ENCODE data around the gene ROBO1. TPM values are rescaled to one million over a fixed set of nuclear protein-coding genes. Genes with fewer than 3 reads are reported as not detected.

The ROBO1 gene
- total RNA-seq, 1 donor from 2014 or later = 31.7 TPM

DNA sequence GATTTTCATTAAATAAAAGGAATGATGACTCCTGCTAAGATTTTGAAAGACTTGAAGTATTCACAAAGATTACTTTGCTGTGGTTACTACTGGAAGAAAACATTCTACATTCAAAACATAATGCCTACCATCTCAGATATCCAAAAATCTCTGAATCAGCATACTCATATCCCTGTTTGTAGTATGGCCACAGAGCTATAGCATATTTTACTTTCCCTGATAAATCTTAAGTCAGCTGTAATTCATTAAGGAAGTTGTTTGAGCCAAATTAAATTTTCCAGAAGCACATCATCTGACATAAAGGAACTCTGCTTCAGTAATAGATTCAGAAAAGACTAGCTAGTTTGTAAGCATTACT lies 942.0 kb downstream of the ROBO1 start:
- TF ChIP-seq, protein P1, sequence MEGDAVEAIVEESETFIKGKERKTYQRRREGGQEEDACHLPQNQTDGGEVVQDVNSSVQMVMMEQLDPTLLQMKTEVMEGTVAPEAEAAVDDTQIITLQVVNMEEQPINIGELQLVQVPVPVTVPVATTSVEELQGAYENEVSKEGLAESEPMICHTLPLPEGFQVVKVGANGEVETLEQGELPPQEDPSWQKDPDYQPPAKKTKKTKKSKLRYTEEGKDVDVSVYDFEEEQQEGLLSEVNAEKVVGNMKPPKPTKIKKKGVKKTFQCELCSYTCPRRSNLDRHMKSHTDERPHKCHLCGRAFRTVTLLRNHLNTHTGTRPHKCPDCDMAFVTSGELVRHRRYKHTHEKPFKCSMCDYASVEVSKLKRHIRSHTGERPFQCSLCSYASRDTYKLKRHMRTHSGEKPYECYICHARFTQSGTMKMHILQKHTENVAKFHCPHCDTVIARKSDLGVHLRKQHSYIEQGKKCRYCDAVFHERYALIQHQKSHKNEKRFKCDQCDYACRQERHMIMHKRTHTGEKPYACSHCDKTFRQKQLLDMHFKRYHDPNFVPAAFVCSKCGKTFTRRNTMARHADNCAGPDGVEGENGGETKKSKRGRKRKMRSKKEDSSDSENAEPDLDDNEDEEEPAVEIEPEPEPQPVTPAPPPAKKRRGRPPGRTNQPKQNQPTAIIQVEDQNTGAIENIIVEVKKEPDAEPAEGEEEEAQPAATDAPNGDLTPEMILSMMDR (IDR thresholded peaks at IDR 0.05; ENCODE audit: insufficient read depth, low read length, poor library complexity, severe bottlenecking) = no peak
- H3K36me3 ChIP-seq (ENCODE audit: control insufficient read depth, insufficient read depth, low read length) = no peaks in the 10 kb centered on the region
- no peaks in the 10 kb centered on the region for H3K27me3 ChIP-seq (ENCODE audit: control insufficient read depth, insufficient read depth, low read length)
- H3K4me3 ChIP-seq (ENCODE audit: low read depth, low read length) = no peak overlapping the region
- no peak for DNase-seq (ENCODE audit: low read depth)

DNA sequence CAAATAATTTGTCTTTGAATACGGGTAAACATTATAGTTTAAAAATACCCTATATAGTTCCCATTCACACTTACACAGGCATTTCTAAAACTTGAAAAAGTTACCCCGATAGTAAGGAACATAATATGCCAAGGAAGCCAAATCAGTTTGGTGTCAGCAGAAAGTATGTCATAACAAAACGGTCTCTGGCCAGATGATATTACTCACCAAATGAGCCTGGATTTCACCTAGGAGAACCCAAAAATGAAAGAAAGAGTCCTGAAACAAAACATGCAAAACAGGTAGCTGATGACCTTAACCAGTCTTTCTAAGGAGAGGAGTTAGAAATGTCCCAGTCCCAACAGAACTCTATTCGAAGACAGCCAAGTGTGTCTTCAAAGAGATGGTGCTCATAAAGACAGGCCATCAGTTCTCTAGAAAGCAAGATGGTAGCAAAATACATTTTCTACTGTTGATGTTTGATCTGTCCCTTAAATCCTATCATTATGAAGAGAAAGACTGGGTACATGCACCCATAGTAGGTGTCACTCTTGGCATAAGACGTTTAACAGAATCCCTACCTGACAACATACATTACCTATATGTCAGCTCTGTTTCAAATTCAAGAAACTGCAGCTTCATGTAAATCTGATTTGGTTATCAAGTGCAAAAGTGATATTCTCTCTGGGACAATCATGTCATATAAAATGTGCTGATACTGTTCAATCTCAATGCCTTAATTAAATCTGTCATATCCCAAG lies 942.5 kb downstream of the ROBO1 start:
- Histone ChIP-seq H3K36me3 (ENCODE audit: control insufficient read depth, insufficient read depth, low read length) (no peaks in the 10 kb centered on the region), H3K27me3 (ENCODE audit: control insufficient read depth, insufficient read depth, low read length) (no peaks in the 10 kb centered on the region), H3K4me3 (ENCODE audit: low read depth, low read length) (no peak overlapping the region)
- TF ChIP-seq, protein P1 (IDR thresholded peaks at IDR 0.05; ENCODE audit: insufficient read depth, low read length, poor library complexity, severe bottlenecking) = no peak
- no peak for DNase-seq (ENCODE audit: low read depth)

DNA sequence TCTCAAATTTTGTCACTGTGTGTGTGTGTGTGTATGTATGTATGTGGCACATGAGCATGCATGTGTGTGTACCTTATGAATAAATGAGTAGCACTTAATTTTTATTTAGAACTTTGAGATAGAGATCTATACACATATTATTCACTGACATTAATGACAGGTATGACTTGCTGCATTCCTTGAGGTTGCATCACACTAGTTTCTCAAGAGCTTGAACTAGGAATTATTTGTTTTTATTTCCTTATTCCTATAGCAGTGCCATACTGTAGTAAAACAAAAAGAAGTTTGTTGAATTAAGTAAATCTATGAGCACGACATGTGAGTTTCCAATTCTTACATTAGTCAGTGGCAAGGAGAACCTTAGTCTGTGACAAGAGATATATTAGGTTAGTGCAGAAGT lies 943.9 kb downstream of the ROBO1 start:
- peak; percentile 42 for DNase-seq (ENCODE audit: low read depth)
- TF ChIP-seq, protein P1 (IDR thresholded peaks at IDR 0.05; ENCODE audit: insufficient read depth, low read length, poor library complexity, severe bottlenecking) = no peak
- Histone ChIP-seq H3K36me3 (ENCODE audit: control insufficient read depth, insufficient read depth, low read length) (no peaks in the 10 kb centered on the region), H3K27me3 (ENCODE audit: control insufficient read depth, insufficient read depth, low read length) (no peaks in the 10 kb centered on the region), H3K4me3 (ENCODE audit: low read depth, low read length) (no peak overlapping the region)

DNA sequence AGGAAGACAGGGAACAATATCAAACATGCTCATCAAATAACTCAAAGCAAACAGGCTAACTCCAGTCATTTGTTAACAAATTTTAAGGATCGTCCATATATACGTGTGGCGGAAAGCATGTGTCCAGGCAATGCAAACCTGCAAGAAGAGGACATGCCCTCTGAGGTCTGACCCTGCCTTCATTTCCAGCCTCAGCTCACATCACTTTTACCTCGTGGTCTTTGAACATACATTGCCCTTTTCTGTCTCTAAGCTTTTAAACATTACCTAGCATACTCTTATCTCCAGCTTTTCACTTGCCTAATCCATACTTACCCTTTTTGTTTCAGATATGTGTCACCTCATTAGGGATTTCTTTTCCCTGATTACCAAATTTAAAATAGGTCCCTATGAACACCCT lies 944.4 kb downstream of the ROBO1 start:
- no peaks in the 10 kb centered on the region for H3K36me3 ChIP-seq (ENCODE audit: control insufficient read depth, insufficient read depth, low read length)
- H3K4me3 ChIP-seq (ENCODE audit: low read depth, low read length) = no peak overlapping the region
- no peaks in the 10 kb centered on the region for H3K27me3 ChIP-seq (ENCODE audit: control insufficient read depth, insufficient read depth, low read length)
- DNase-seq (ENCODE audit: low read depth) = no peak
- TF ChIP-seq, protein P1 (IDR thresholded peaks at IDR 0.05; ENCODE audit: insufficient read depth, low read length, poor library complexity, severe bottlenecking) = no peak

DNA sequence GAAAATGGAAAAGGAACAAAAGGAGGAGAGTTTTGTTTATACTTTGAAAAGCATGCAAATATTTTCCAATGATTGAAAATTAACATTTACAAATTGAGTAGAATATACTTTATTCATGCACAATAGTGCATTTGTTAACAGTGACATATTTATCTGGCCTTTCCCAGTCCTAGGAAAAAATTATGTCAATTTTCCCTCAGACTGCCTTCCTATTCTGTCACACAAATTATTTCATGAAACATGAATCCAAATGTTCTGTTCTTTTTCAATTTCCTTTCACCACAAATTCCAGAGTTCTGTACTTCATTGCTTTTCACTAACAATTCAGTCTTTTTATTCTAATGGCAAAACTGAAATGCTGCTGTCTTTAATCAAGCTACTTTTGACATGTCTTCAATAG lies 945.1 kb downstream of the ROBO1 start:
- DNase-seq (ENCODE audit: low read depth) = no peak
- no peaks in the 10 kb centered on the region for H3K36me3 ChIP-seq (ENCODE audit: control insufficient read depth, insufficient read depth, low read length)
- H3K4me3 ChIP-seq (ENCODE audit: low read depth, low read length) = no peak overlapping the region
- no peaks in the 10 kb centered on the region for H3K27me3 ChIP-seq (ENCODE audit: control insufficient read depth, insufficient read depth, low read length)
- TF ChIP-seq, protein P1 (IDR thresholded peaks at IDR 0.05; ENCODE audit: insufficient read depth, low read length, poor library complexity, severe bottlenecking) = no peak

DNA sequence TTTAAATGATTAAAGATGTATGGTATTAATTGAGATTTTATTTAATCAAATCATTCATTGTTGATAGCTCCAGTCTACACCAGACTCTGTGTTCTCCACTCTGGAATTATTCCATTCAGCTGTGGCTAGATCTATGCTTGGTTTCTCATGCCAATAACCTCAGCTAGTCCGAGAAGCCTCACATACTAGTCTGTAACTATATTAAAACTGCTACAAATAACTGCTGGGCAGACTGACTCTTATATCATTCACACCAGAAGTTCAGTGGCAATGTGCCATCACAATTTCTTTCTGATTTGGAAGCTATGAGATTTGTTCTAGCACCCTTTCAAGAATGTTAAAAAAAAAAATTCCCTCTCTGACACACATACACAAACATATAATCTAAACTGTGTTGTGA lies 947.3 kb downstream of the ROBO1 start:
- no peak for DNase-seq (ENCODE audit: low read depth)
- Histone ChIP-seq H3K36me3 (ENCODE audit: control insufficient read depth, insufficient read depth, low read length) (no peaks in the 10 kb centered on the region), H3K27me3 (ENCODE audit: control insufficient read depth, insufficient read depth, low read length) (no peaks in the 10 kb centered on the region), H3K4me3 (ENCODE audit: low read depth, low read length) (no peak overlapping the region)
- TF ChIP-seq, protein P1 (IDR thresholded peaks at IDR 0.05; ENCODE audit: insufficient read depth, low read length, poor library complexity, severe bottlenecking) = no peak
